Nephron progenitor cell (in vitro differentiated cells): ENCODE results near the gene TCF15.

Source experiments
- DNase-seq: peaks from one replicate; pipeline ENCODE4 v3.0.0; 2021
- H3K27ac Mint-ChIP-seq: 2 replicates; pipeline ENCODE4 v1.8.0; 2021; ENCODE audit warnings: mild to moderate bottlenecking, moderate library complexity, mixed read lengths
- H3K27me3 Mint-ChIP-seq: 2 replicates; pipeline ENCODE4 v1.8.0; 2021; ENCODE audit warnings: mild to moderate bottlenecking, low read depth, mixed read lengths; ENCODE audit not compliant: poor library complexity
- H3K36me3 Mint-ChIP-seq: 2 replicates; pipeline ENCODE4 v1.8.0; 2021; ENCODE audit warnings: low read depth, mixed read lengths
- H3K4me1 Mint-ChIP-seq: 2 replicates; pipeline ENCODE4 v1.8.0; 2021; ENCODE audit warnings: mixed read lengths
- H3K4me3 Mint-ChIP-seq: 2 replicates; pipeline ENCODE4 v1.8.0; 2021; ENCODE audit warnings: mild to moderate bottlenecking, moderate library complexity, mixed read lengths
- H3K9me3 Mint-ChIP-seq: 2 replicates; pipeline ENCODE4 v1.8.0; 2021; ENCODE audit warnings: mild to moderate bottlenecking, moderate library complexity, mixed read lengths
- CTCF ChIP-seq: fragments of 200-600 bp; sonication (generic); IDR thresholded peaks from 2 replicates; pipeline ENCODE4 v1.5.0; 2021; ENCODE audit warnings: antibody characterized with exemption

TCF15 gene

DNA sequence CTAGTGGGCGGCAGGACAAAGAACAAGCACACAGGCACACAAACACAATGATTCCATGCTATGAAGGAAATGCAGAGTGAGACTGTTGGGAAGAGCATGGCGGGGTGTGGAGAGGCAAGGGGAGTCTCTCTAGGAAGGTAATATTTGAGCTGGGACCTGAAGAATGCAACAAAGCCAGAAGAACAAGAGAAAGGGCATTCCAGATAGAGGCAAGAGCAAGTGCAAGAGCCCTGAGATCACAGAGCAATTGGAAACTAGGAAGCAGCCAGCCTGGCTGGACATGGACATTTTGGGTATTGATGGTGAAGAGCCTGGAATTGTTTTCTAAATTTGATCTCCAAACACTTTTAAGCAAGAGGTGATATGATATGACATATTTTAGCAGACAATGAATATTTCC is 27.4 kb upstream of the TCF15 start:
- H3K27me3 Mint-ChIP-seq: peaks cover 8% of the 10 kb centered on the region
- H3K27ac Mint-ChIP-seq: peak overlapping the region; percentile 3
- no peak overlapping the region for H3K4me3 Mint-ChIP-seq
- no peak for TF ChIP-seq CTCF
- no peaks in the 10 kb centered on the region for H3K9me3 Mint-ChIP-seq
- H3K4me1 Mint-ChIP-seq: peaks cover 50% of the 10 kb centered on the region
- DNase-seq: no peak
- no peaks in the 10 kb centered on the region for H3K36me3 Mint-ChIP-seq

DNA sequence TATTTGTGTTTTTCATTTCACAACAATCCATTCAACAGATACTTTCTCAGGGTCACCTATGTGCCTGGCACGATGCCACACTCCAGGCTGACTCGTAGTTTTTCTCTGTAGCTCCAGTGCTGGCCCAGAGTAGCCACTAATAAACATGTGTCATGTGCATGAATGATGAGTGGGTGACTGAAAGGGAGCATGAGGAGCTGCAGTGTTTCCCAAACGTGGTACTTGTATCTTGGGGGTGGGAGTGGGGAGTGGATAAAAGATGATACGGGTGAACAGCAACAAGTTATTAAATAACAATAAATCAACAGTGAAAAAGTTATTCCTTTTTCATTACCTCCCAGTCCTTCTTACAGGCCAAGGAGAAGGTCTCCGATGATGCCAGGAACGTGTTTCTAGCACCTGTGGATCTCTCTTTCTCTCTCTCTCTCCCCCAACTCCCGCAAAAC is 25.8 kb upstream of the TCF15 start:
- H3K36me3 Mint-ChIP-seq: no peaks in the 10 kb centered on the region

GRCh38 chr20:635028-635892 is 25.2 kb upstream of the TCF15 start:
- H3K9me3 Mint-ChIP-seq: no peaks in the 10 kb centered on the region
- H3K4me3 Mint-ChIP-seq: no peak overlapping the region

More for the DNA sequence above, 25.8 kb upstream of the TCF15 start:
- H3K4me3 Mint-ChIP-seq: no peak overlapping the region
- DNase-seq: no peak
- peaks cover 49% of the 10 kb centered on the region for H3K4me1 Mint-ChIP-seq
- H3K9me3 Mint-ChIP-seq: no peaks in the 10 kb centered on the region
- peak overlapping the region; percentile 98 for H3K27ac Mint-ChIP-seq
- no peak for TF ChIP-seq CTCF
- H3K27me3 Mint-ChIP-seq: peaks cover 8% of the 10 kb centered on the region

DNA sequence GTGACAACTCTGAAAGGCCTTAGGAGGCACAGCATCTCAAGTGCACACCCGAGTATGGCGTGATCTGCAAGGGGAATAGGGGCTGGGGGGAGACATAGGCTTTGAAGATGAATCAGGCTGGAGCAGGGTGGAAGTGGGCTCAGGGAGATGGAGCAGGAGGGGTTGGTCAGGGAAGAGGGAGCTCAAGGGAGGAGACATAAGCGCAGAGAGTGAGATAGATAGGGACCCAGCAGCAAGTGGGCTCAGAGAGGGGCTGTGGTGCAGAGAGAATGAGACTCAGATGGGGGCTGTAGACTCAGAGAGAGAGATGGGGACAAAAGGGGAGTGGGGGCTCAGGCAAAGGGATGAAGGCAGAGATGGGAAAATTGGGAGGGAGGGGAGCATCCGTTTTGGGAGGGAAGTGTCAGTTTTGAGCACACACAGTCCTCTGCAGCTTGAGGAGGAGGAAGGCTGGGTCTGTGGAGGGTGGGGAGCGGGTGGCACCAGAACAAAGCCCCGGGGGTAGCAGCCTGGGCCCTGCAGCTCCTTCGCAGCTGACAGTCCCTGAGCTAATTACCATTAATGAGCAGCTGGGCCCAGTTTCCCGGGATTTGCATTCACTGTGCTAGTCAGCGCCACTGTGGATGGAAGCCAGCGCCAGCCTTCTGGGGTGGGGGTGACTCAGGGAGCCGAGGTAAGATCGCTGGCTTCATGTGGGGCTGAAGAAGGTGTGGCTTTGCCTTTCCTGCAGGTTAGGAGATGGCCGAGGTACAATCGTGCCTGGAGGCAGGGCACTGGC is 24.2 kb upstream of the TCF15 start:
- Mint-ChIP-seq H3K27ac (peak overlapping the region; percentile 34), H3K9me3 (no peaks in the 10 kb centered on the region), H3K36me3 (no peaks in the 10 kb centered on the region), H3K27me3 (peaks cover 5% of the 10 kb centered on the region), H3K4me3 (no peak overlapping the region), H3K4me1 (peaks cover 48% of the 10 kb centered on the region)
- DNase-seq: no peak
- TF ChIP-seq CTCF: no peak

More at GRCh38 chr20:635028-635892, 25.2 kb upstream of the TCF15 start:
- Mint-ChIP-seq H3K27me3 (peaks cover 8% of the 10 kb centered on the region), H3K4me1 (peaks cover 48% of the 10 kb centered on the region), H3K36me3 (no peaks in the 10 kb centered on the region), H3K27ac (peak overlapping the region; percentile 98)
- TF ChIP-seq CTCF: no peak
- DNase-seq: no peak

- TF ChIP-seq CTCF: no peak
- H3K4me3 Mint-ChIP-seq: no peak overlapping the region
- H3K9me3 Mint-ChIP-seq: no peaks in the 10 kb centered on the region
- H3K27me3 Mint-ChIP-seq: peaks cover 11% of the 10 kb centered on the region
- DNase-seq: no peak
- no peak overlapping the region for H3K27ac Mint-ChIP-seq
- H3K4me1 Mint-ChIP-seq: peaks cover 43% of the 10 kb centered on the region
- H3K36me3 Mint-ChIP-seq: no peaks in the 10 kb centered on the region
Observed at GRCh38 chr20:631101-631500, 21.0 kb upstream of the TCF15 start.
